Iris pigment epithelial cell (primary cell): ENCODE measurements around the gene TMEM9.
A peak's percentile ranks its signal among the peaks of the same experiment; 100 is the strongest.

Experiments used
- DNase-seq: peaks from one replicate; pipeline ENCODE4 v3.0.0-alpha.2; 2011; ENCODE audit warnings: low read depth

TMEM9 gene

DNA sequence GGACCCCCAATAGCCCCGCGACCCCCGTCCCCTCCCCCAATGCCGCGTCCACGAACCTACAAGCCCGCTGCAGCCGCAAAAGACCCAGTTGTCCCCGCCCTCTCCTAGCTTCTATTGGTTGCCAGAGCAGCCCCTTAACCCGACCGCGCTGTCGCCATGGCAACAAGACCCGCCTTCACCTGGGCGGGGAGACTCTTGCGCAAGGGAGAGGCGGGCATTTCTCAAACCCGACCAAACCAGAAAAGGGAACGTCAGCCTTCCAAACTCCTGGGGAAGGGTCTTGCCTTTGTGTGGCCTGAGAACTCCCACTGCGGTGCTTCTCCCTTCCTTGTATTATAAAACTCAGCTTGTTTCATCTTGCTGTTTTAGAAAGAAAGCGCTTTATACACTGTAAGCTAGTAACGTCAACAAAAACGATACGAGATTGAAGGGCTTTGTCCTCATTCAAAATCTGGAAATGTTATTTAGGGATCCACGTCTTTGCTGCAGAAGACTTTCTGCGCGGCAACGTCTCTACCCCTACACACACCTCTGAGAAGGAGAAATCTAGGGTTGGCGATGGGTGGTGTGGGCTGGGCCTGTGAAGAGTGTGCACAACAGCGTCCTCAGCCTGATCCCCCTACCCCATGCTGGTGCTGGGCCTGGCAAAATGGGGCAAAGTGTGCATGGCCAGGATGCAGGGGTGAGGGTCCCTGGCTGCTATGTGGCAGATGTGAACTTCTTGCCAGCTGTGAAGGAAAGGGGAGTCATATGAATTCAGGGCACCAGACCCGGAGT lies at the start of gene TMEM9:
Gene TMEM9 (minus strand): TSS at position 86 of the 777 bp plus-strand sequence. CDS start 551 bp downstream, outside the sequence.
- peak; percentile 93 for DNase-seq

- no peak for DNase-seq
Measured at GRCh38 chr1:201198598-201198997, 44.3 kb upstream of the TMEM9 start.

- DNase-seq = no peak
Measured at GRCh38 chr1:201194046-201194445, 39.8 kb upstream of the TMEM9 start.

DNA sequence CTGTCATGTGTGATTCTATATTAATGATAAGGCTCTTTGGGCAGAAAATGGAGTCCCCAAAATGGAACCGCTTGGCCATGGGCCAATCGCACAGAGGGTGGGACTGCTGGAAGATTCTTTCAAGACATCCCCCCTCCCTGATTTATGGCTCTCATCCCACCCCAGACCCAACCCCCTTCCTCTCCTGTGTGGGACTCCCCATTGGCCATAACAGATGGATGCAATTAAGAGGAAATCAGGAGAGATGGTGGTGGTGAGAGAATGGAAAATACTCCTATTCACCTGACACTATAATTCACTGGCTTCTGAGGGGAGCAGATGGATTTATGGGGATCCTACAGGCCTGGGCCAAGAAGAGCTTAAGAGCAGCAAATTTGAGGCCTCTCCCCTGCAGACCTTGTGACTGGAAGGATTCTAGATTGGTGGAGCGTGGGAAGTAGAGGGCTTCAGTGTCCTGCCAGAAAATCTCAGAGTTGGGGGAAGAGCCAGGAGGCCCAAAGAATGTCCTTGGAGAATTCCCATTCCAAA lies 38.1 kb upstream of the TMEM9 start:
- DNase-seq = no peak

DNA sequence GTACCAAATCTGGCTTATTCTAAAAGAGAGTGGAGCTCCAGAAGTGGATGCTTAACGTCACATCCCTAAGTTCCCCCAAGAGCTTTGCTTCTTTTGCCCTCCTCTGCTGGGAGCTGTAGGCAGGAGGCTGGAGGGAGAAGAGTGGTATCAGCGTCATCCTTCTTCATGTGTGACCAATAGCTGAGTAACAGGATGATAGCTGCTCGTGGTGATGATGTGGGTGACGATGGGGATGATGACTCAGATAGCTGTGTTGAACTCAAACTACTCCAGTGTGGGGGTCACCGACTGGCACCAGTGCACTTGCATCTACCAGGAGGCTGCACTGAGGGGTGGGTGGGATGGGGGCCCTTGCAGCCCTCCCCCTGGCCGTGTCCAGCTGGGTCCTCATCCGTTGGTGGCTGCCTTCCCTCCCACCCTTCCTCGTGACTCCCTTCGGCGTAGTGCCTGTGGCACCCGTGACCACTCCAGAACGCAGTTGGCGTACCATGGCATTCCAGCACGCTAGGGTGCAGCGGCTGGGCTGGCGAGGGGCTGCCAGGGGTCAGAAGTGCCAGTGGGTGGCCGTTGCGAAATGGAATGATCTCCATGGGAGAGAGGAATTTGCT lies 37.5 kb upstream of the TMEM9 start:
- peak; percentile 92 for DNase-seq

GRCh38 chr1:201190624-201191051 lies 36.4 kb upstream of the TMEM9 start, which contains the start of gene IGFN1:
Gene IGFN1, plus strand, starts transcription at chr1:201190824. Its CDS starts 2,470 bp downstream, at chr1:201193294.
- no peak for DNase-seq

GRCh38 chr1:201190005-201190404 lies 35.7 kb upstream of the TMEM9 start:
- no peak for DNase-seq

DNA sequence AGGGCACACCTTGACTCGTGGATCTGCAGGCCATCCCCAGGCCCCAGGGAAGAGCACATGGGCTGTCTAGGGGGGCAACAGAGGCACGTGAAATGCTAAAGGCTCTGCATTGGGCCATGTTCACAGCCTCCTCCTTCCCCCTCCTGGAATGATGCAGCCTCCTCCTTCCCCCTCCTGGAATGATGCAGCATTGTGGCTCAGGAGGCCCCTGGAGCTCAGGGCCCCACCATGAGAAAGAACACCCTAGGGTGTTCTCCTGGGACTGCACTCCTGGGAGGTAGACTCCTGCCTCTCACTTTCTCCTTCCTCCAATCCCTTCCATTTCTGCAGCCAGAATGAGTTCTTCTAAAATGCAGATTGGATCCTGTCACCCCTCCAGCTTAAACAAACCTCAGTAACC lies 34.8 kb upstream of the TMEM9 start:
- DNase-seq = no peak

DNA sequence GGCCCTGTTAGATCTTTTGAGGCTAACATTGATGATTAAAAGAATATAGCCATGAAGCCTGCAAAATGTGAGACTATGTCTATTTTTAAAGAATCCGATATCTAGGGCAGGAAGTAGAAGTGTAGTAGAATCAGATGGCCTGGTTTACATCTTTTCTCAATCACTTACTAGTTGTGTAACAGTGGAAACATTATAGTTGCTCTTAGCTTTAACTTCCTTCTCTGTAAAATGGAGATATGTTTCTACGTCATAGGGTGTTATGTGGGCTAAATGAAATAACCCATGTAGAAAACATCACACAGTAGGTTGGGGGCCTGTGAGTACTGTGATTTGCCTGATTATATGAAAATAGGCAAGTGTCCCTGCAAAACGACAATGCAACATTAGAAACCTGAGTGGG lies 31.9 kb upstream of the TMEM9 start:
- no peak for DNase-seq

GRCh38 chr1:201185527-201186128 lies 31.4 kb upstream of the TMEM9 start:
- no peak for DNase-seq

- no peak for DNase-seq
Measured at GRCh38 chr1:201185123-201185453, 30.8 kb upstream of the TMEM9 start.

DNA sequence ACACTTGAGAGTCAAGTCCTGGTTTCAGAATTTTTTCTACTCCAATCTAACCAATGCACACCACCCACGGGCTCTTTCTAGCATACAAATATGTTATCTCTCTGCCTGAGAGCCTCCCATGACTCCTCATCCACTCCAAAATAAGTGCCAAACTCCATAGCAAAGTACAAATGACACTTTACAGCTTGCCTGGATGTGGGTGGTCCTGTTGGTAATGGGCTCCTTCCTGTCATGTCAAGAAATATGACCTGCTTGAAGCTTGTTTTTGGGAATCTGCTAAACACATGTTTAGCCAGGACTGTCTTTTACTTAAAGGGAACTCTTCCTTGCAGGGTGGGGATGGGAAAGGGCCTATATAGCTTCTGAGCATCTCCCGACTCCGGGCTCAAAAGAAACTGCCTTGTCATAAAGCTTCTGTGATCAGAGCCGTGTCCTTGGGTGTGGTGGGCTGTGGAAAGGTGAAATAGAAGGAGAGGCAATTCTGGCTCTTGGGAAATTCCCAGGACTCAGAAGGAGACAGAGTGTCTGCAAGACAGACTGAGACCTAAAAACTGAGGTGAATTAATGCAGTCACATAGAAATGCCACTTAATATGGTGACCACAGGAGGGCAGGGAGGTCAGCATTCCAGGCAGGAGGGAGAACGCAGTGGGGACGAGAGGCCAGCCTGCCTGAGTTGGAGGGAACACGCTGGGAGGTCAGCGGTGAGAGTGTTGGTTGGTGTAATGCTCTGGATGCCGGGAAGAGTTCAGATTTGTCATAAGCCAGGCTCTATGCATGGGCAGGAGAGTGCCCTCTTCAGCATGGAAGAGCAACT lies 30.2 kb upstream of the TMEM9 start:
- peak; percentile 86 for DNase-seq

- DNase-seq = no peak
Measured at GRCh38 chr1:201183753-201184152, 29.5 kb upstream of the TMEM9 start.

DNA sequence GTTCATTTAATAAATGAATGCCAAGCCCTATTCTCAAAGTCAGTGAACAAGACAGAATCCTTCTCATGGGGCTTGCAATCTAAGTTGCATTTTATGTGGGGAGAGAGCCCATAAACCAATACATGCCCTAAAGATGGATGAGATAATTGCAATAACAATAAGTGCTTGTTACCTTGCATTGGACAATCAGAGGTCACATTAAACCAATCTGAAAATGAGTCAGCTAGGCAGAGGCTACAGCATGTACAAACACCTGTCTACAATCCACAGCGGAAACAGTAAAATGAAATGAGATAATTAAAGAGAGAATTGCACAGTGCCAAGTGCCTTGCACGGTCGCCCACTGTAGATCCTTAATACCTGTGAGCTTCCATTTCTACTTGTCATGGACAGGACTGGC lies 28.9 kb upstream of the TMEM9 start:
- DNase-seq = no peak

GRCh38 chr1:201181726-201182125 lies 27.5 kb upstream of the TMEM9 start:
- no peak for DNase-seq

DNA sequence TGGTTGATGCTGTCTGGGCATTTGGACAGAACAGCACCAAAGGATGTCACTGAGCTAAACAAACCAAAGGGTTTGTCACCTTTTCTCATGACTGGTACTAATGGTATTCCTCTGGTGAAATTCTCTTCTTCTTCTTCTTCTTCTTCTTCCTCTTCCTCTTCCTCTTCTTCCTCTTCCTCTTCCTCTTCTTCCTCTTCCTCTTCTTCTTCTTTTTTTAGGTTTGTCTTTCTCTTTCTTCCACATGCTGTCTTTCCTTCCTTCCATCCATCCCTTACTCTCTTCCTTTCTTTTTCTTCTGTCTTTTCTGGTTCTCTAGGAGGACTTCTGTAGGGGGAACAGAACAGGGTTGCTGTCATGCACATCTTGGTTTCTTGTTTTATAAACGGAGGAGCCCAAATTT lies 27.0 kb upstream of the TMEM9 start:
- DNase-seq = no peak

DNA sequence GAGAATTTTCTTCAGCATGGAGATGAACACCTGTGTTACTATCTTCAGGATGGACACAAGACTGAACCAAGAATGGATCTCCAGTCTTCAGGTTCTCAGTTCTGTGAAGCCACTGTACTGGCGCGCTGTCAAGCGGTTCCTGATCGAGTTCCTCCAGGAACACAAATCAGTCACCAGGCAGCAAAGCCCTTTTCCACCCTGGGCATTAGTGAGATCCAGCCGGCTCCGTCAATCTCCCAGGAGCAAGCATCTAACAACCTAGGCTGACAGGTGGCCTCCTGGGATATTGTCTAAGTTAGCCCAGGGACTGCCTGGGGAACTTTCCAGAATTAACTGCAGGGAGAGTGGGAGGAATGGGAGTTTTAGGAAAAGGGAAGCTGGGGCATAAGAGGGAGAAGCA lies 26.6 kb upstream of the TMEM9 start:
- DNase-seq = no peak

DNA sequence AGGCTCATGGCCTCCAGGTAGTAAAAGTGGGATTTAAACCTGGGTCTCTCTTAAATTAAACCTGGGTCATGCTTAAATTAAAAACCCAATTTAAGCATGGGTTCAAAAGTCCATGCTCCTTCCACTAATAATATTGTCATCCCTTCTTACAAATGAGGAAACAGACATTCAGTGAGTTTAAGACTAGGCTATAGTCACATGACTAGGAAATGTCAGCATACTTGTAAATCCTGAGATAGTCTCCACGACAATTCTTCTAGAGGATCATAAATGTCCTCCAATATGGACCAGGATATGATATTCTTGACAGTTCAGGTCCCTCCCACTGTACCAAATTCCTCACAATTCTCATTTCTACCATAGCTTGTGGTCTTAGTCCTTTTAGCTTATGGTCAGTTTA lies 25.9 kb upstream of the TMEM9 start:
- DNase-seq = no peak

DNA sequence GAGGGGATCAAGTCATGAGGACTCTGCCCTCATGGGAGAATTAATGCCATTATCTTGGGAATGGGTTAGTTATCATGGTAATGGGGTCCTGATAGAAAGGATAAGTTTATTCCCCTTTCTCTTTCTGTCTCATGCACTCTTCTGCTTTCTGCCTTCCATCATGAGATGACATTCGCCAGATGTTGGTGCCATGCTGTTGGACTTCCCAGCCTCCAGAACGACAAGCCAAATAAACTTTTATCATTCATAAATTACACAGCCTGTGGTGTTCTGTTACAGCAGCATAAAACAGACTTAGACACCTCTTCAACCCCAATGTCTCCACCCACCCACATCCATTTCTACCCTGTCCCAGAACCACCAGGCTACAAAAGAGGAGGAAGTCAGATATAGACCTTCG lies 24.4 kb upstream of the TMEM9 start:
- no peak for DNase-seq

- peak; percentile 26 for DNase-seq
Measured at GRCh38 chr1:201176940-201177339, 22.7 kb upstream of the TMEM9 start.

GRCh38 chr1:201175820-201176500 lies 21.7 kb upstream of the TMEM9 start:
- no peak for DNase-seq

- DNase-seq = no peak
Measured at GRCh38 chr1:201173736-201174135, 19.5 kb upstream of the TMEM9 start.
